Thyroid gland (tissue), 4 donors: Measurements from ENCODE around the gene GALT. TPM values are rescaled to one million over a fixed set of nuclear protein-coding genes. Genes with fewer than 3 reads are reported as not detected.

Source experiments
- DNase-seq, 2 donors: peaks; one replicate each; pipeline ENCODE4 v3.0.0-alpha.2; 2019
- H3K27ac ChIP-seq, 3 donors: fragments of 200-600 bp; sonication (generic); 1 replicate in 2 of 3; 2 replicates in 1 of 3; pipeline ENCODE4 v1.5.1; 2016 to 2019; ENCODE audit warnings: mild to moderate bottlenecking in 1 of 3, moderate library complexity in 1 of 3
- H3K27me3 ChIP-seq: fragments of 200-600 bp; sonication (generic); one replicate; pipeline ENCODE4 v1.5.1; 2019
- H3K36me3 ChIP-seq, 2 donors: fragments of 200-600 bp; sonication (generic); one replicate each; pipeline ENCODE4 v1.5.1; 2016 to 2019
- H3K4me1 ChIP-seq, 2 donors: fragments of 200-600 bp; sonication (generic); one replicate each; pipeline ENCODE4 v1.5.1; 2017 to 2019
- H3K4me3 ChIP-seq, 3 donors: fragments of 200-600 bp; sonication (generic); replicated peaks in 1 of 3; 1 replicate in 2 of 3; 2 replicates in 1 of 3; pipeline ENCODE4 v1.5.1; 2016; ENCODE audit warnings: mild to moderate bottlenecking in 1 of 3
- H3K9me3 ChIP-seq: fragments of 200-600 bp; sonication (generic); one replicate; pipeline ENCODE4 v1.5.1; 2017
- CTCF ChIP-seq, 6 experiments: fragments of 200-600 bp in 3 of 6; fragments of 450-650 bp in 3 of 6; sonication (generic) in 3 of 6; IDR thresholded peaks; one replicate each; pipeline ENCODE4 v1.5.1; 2016 to 2019; ENCODE audit warnings: antibody characterized with exemption in 6 of 6, mild to moderate bottlenecking in 2 of 6, inconsistent platforms in 1 of 6, moderate library complexity in 1 of 6
- POLR2A ChIP-seq, 2 donors: fragments of 450-650 bp; IDR thresholded peaks; one replicate each; pipeline ENCODE4 v1.6.1; 2017; ENCODE audit warnings: antibody characterized with exemption in 2 of 2, mild to moderate bottlenecking in 2 of 2, moderate library complexity in 1 of 2
- WGBS, 2 donors: methylation state at CpG; one replicate each; pipeline ENCODE4 v1.1.5; 2017; 5-methylcytosine and 5-hydroxymethylcytosine counted together
- intact Hi-C: fragments of 100-400 bp; cut with DNase I; formaldehyde crosslinking; loops from one replicate; pipeline ENCODE4 v1.15.1; 2023
- total RNA-seq, 4 donors: library from RNA; depleted of rRNA; stranded (reverse); fragments of >200 nt; gene quantifications; one replicate each; pipeline ENCODE4 v1.2.3, GENCODE V29; 2016

GALT gene
- total RNA-seq, 4 donors from 2014 or later, result 48.7 to 76.5 (median 57.1) TPM

- no peaks in the 10 kb centered on the region for H3K9me3 ChIP-seq
- intact Hi-C loops, result no loop called here
- TF ChIP-seq CTCF (IDR thresholded peaks at IDR 0.05) (no peak), POLR2A (IDR thresholded peaks at IDR 0.05) (no peak)
- peaks cover 8 to 21% of the 10 kb centered on the region in 2 donors for H3K4me1 ChIP-seq
- H3K36me3 ChIP-seq, result no peaks in the 10 kb centered on the region
- H3K4me3 ChIP-seq, result peak overlapping the region in 1 of 3 donors; percentile 22
- peaks cover 29% of the 10 kb centered on the region for H3K27me3 ChIP-seq
- DNase-seq, result no peak
- H3K27ac ChIP-seq, result no peak overlapping the region
- 34 to 36% methylated on average over 15 to 19 of the region's 20 CpGs for WGBS, 2 donors
Measured at GRCh38 chr9:34627716-34628655, 18.5 kb upstream of the GALT start.

GRCh38 chr9:34628656-34629490, 17.6 kb upstream of the GALT start, which contains the start of gene ARID3C:
TSS of gene ARID3C (minus strand) at chr9:34629066. CDS start at chr9:34628014, 1,052 bp downstream.
- TF ChIP-seq CTCF (IDR thresholded peaks at IDR 0.05), result peak in 1 of 6 experiments; percentile 12
- TF ChIP-seq POLR2A (IDR thresholded peaks at IDR 0.05), result no peak
- H3K4me1 ChIP-seq, result peaks cover 5 to 13% of the 10 kb centered on the region in 2 donors
- H3K36me3 ChIP-seq, result no peaks in the 10 kb centered on the region
- H3K4me3 ChIP-seq, result peak within 1 kb of the TSS in 2 of 3 donors; percentile 22 to 30
- WGBS, 2 donors, result 1 to 2% methylated on average over 31 to 37 of the region's 69 CpGs
- peaks cover 21% of the 10 kb centered on the region for H3K27me3 ChIP-seq
- no peak within 1 kb of the TSS for H3K27ac ChIP-seq
- no peaks in the 10 kb centered on the region for H3K9me3 ChIP-seq
- DNase-seq, result peak; percentile 58 to 66
- intact Hi-C loops, result no loop called here

GRCh38 chr9:34629491-34629808, 17.0 kb upstream of the GALT start:
- H3K36me3 ChIP-seq, result no peaks in the 10 kb centered on the region
- peaks cover 5 to 12% of the 10 kb centered on the region in 2 donors for H3K4me1 ChIP-seq
- H3K9me3 ChIP-seq, result no peaks in the 10 kb centered on the region
- peaks cover 15% of the 10 kb centered on the region for H3K27me3 ChIP-seq
- H3K27ac ChIP-seq, result no peak overlapping the region
- peak overlapping the region in 1 of 3 donors; percentile 22 for H3K4me3 ChIP-seq
- no peak for TF ChIP-seq CTCF (IDR thresholded peaks at IDR 0.05)
- no peak for TF ChIP-seq POLR2A (IDR thresholded peaks at IDR 0.05)
- WGBS, 2 donors, result 8 to 13% methylated on average over 5 of the region's 5 CpGs
- intact Hi-C loops, result no loop called here
- no peak for DNase-seq

- H3K4me3 ChIP-seq, result no peak overlapping the region
- peaks cover 10% of the 10 kb centered on the region for H3K27me3 ChIP-seq
- no peaks in the 10 kb centered on the region for H3K36me3 ChIP-seq
- TF ChIP-seq CTCF (IDR thresholded peaks at IDR 0.05) (no peak), POLR2A (IDR thresholded peaks at IDR 0.05) (no peak)
- H3K9me3 ChIP-seq, result no peaks in the 10 kb centered on the region
- peaks cover 5 to 12% of the 10 kb centered on the region in 2 donors for H3K4me1 ChIP-seq
- intact Hi-C loops, result loop anchor here (10.0 kb wide), 1 partner anchor 74 kb away; no protein-coding TSS in a partner anchor
- 23 to 37% methylated on average over 5 of the region's 5 CpGs for WGBS, 2 donors
- H3K27ac ChIP-seq, result no peak overlapping the region
- DNase-seq, result no peak
Measured at GRCh38 chr9:34630402-34631154, 15.9 kb upstream of the GALT start.
